Measurements from ENCODE around the gene MICAL3. TPM values are rescaled to one million over a fixed set of nuclear protein-coding genes. Genes with fewer than 3 reads are reported as not detected.

MICAL3 gene
- total and polyA plus RNA-seq, 9 of the 15 experiments (the other 6 are each of a cell fraction or from before 2014, with no cell fraction given), result 0.53 to 32.1 (median 12.3) TPM

- TF ChIP-seq ZBTB11 (CRISPR knock-in tag; IDR thresholded peaks at IDR 0.05) (peak in 1 of 3 experiments; percentile 93; a peak in 2 of 6 replicates), ZNF778 (CRISPR knock-in tag; IDR thresholded peaks at IDR 0.05) (no peak), CREB1 (IDR thresholded peaks at IDR 0.05) (peak; percentile 72), CREB1 (CRISPR knock-in tag; IDR thresholded peaks at IDR 0.05) (0 out of 2 replicates have a peak, but pooled peaks have one; percentile 51), SRF (CRISPR knock-in tag; IDR thresholded peaks at IDR 0.05) (no peak), TCF7 (IDR thresholded peaks at IDR 0.05; ENCODE audit: borderline replicate concordance) (peak; percentile 80; the same call in 1 of the 2 replicates), ZNF165 (CRISPR knock-in tag; IDR thresholded peaks at IDR 0.05; ENCODE audit: borderline replicate concordance) (no peak), ZNF354B (CRISPR knock-in tag; IDR thresholded peaks at IDR 0.05) (no peak), HDAC2 (IDR thresholded peaks at IDR 0.05) (peak; percentile 97), KAT7 (CRISPR knock-in tag; IDR thresholded peaks at IDR 0.05; ENCODE audit: borderline replicate concordance) (no peak), PURB (CRISPR knock-in tag; IDR thresholded peaks at IDR 0.05; ENCODE audit: low read depth) (no peak), ARHGAP35 (IDR thresholded peaks at IDR 0.05; ENCODE audit: partially characterized antibody) (no peak), MAFK (IDR thresholded peaks at IDR 0.05; ENCODE audit: low read length) (0 out of 2 replicates have a peak, but pooled peaks have one; percentile 15), RBM14 (IDR thresholded peaks at IDR 0.05; ENCODE audit: borderline replicate concordance, insufficient read depth, low read depth, low read length) (no peak), SMAD2 (IDR thresholded peaks at IDR 0.05; ENCODE audit: low read depth, low read length) (no peak), ZBTB49 (CRISPR knock-in tag; IDR thresholded peaks at IDR 0.05; ENCODE audit: borderline replicate concordance) (no peak), GABPA (tag; conservative IDR thresholded peaks at IDR 0.05; ENCODE audit: low read depth) (peak; percentile 77), SRSF3 (IDR thresholded peaks at IDR 0.05; ENCODE audit: insufficient read depth, low read length) (no peak), ZNF280B (CRISPR knock-in tag; IDR thresholded peaks at IDR 0.05) (no peak), RHOXF2B (CRISPR knock-in tag; conservative IDR thresholded peaks at IDR 0.05) (no peak)
- TF ChIP-seq, protein P1, sequence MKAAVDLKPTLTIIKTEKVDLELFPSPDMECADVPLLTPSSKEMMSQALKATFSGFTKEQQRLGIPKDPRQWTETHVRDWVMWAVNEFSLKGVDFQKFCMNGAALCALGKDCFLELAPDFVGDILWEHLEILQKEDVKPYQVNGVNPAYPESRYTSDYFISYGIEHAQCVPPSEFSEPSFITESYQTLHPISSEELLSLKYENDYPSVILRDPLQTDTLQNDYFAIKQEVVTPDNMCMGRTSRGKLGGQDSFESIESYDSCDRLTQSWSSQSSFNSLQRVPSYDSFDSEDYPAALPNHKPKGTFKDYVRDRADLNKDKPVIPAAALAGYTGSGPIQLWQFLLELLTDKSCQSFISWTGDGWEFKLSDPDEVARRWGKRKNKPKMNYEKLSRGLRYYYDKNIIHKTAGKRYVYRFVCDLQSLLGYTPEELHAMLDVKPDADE (conservative IDR thresholded peaks at IDR 0.05; ENCODE audit: control insufficient read depth, low read depth, low read length), result peak; percentile 95
Measured at GRCh38 chr22:17980638-17981051, 43.7 kb downstream of the MICAL3 start (continued).

All from K562 (cell line).